ENCODE results near the gene JUP.

DNA sequence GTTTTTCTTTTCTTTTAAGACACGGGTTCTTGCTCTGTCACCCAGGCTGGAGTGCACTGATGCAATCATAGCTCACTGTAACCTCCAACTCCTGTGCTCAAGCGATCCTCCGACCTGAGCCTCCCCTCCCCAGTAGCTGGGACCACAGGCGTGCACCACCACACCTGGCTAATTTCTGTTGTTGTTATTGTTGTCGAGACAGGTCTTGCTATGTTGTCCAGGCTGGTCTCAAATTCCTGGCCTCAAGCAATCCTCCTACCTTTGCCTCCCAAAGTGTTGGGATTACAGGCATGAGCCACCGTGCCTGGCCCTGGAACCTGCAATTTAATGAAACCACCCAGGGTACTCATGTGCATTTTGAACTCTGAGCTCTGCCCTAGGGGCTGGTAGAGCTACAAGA is 24.1 kb downstream of the JUP start:
- TF ChIP-seq POLR2A (IDR thresholded peaks at IDR 0.05), result no peak
- TF ChIP-seq, protein P1, sequence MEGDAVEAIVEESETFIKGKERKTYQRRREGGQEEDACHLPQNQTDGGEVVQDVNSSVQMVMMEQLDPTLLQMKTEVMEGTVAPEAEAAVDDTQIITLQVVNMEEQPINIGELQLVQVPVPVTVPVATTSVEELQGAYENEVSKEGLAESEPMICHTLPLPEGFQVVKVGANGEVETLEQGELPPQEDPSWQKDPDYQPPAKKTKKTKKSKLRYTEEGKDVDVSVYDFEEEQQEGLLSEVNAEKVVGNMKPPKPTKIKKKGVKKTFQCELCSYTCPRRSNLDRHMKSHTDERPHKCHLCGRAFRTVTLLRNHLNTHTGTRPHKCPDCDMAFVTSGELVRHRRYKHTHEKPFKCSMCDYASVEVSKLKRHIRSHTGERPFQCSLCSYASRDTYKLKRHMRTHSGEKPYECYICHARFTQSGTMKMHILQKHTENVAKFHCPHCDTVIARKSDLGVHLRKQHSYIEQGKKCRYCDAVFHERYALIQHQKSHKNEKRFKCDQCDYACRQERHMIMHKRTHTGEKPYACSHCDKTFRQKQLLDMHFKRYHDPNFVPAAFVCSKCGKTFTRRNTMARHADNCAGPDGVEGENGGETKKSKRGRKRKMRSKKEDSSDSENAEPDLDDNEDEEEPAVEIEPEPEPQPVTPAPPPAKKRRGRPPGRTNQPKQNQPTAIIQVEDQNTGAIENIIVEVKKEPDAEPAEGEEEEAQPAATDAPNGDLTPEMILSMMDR (IDR thresholded peaks at IDR 0.05), result no peak
- no peak for TF ChIP-seq POLR2AphosphoS5 (IDR thresholded peaks at IDR 0.05)

Data from breast epithelium (tissue), 3 donors.